HCT116 (cell line): ENCODE measurements around the gene NAT9. TPM values are rescaled to one million over a fixed set of nuclear protein-coding genes. Genes with fewer than 3 reads are reported as not detected.
A peak's percentile ranks its signal among the peaks of the same experiment; 100 is the strongest.

Experiments
- ATAC-seq: fragments of 200-7000 bp; cut with Tn5 transposase; 2 replicates; pipeline ENCODE4 v1.9.1; 2020; ENCODE audit warnings: mild to moderate bottlenecking, moderate library complexity
- BruUV-seq: library from RNA; stranded (reverse); fragments of 400-500 nt; replicated peaks from 2 replicates; lab custom pipeline; 2021; lab: Mats Ljungman, UMichigan
- CTCF ChIA-PET: fragments of 300-600 bp; sonication (Branson Sonifier 250); formaldehyde crosslinking; loops from one replicate; lab custom pipeline; 2021; ENCODE audit warnings: antibody characterized with exemption; lab: Charles Lee
- POLR2A ChIA-PET: fragments of 300-600, 350-600 bp; sonication (Branson Sonifier 250); formaldehyde crosslinking; loops from one replicate; lab custom pipeline; 2021; ENCODE audit warnings: antibody characterized with exemption; lab: Charles Lee
- RAD21 ChIA-PET, 2 experiments: fragments of 300-600 bp; sonication (Branson Sonifier 250); formaldehyde crosslinking; loops; one replicate each; lab custom pipeline; 2023; ENCODE audit warnings: low total read pairs in 2 of 2; ENCODE audit not compliant: uncharacterized antibody in 2 of 2, unreplicated experiment in 2 of 2, low non-redundant PET in 1 of 2; lab: Charles Lee
- DNase-seq: peaks from one replicate; pipeline ENCODE4 v3.0.0-alpha.2; 2010; ENCODE audit warnings: low read depth, low spot score
- H2AFZ ChIP-seq: fragments of 200-600 bp; shearing (Covaris generic), sonication (generic); 2 replicates; pipeline ENCODE4 v1.6.1; 2017; ENCODE audit warnings: low read depth, mixed run types, mixed read lengths, antibody characterized with exemption, low read length; ENCODE audit not compliant: poor library complexity, severe bottlenecking
- H3K27ac ChIP-seq: 2 replicates; pipeline ENCODE4 v1.5.1; 2012; ENCODE audit warnings: low read depth, low read length
- H3K27me3 ChIP-seq: fragments of 200-600 bp; sonication (generic); 2 replicates; pipeline ENCODE4 v1.6.1; 2016; ENCODE audit warnings: mixed run types, low read length, mixed read lengths; ENCODE audit not compliant: insufficient read depth
- H3K36me3 ChIP-seq, 2 experiments: fragments of 200-500 bp in 1 of 2; fragments of 200-600 bp in 1 of 2; sonication (Bioruptor generic) in 1 of 2; sonication (generic) in 1 of 2; 2 replicates each; pipeline versions ENCODE4 v1.5.1 to v1.6.1; 2014 to 2016; ENCODE audit warnings: low read length in 2 of 2, inconsistent platforms in 1 of 2, mixed read lengths in 1 of 2, mixed run types in 1 of 2; ENCODE audit not compliant: insufficient read depth in 2 of 2, control insufficient read depth in 1 of 2
- H3K4me1 ChIP-seq, 2 experiments: fragments of 200-600 bp in 1 of 2; sonication (generic) in 1 of 2; 2 replicates each; pipeline versions ENCODE4 v1.5.1 to v1.6.1; 2012 to 2017; ENCODE audit warnings: low read length in 2 of 2, inconsistent platforms in 1 of 2, mild to moderate bottlenecking in 1 of 2, mixed read lengths in 1 of 2, mixed run types in 1 of 2, moderate library complexity in 1 of 2; ENCODE audit not compliant: insufficient read depth in 2 of 2, control insufficient read depth in 1 of 2
- H3K4me2 ChIP-seq: fragments of 200-600 bp; sonication (generic); 2 replicates; pipeline ENCODE4 v1.6.1; 2017; ENCODE audit warnings: mixed run types, low read length, mixed read lengths
- H3K4me3 ChIP-seq, 2 experiments: fragments of 200-600 bp in 1 of 2; sonication (generic) in 1 of 2; replicated peaks in 1 of 2; 2 replicates each; pipeline ENCODE4 v1.5.1; 2011 to 2016; ENCODE audit warnings: low read length in 2 of 2, control low read depth in 1 of 2, low read depth in 1 of 2, mild to moderate bottlenecking in 1 of 2, mixed read lengths in 1 of 2, mixed run types in 1 of 2
- H3K79me2 ChIP-seq: fragments of 200-600 bp; sonication (generic); 2 replicates; pipeline ENCODE4 v1.6.1; 2017; ENCODE audit warnings: mild to moderate bottlenecking, mixed run types, low read length, moderate library complexity, mixed read lengths; ENCODE audit not compliant: insufficient read depth
- H3K9ac ChIP-seq: fragments of 200-600 bp; sonication (generic); 2 replicates; pipeline ENCODE4 v1.6.1; 2016; ENCODE audit warnings: low read length, mixed read lengths
- H3K9me2 ChIP-seq: fragments of 200-600 bp; sonication (generic), shearing (Covaris generic); 2 replicates; pipeline ENCODE4 v1.6.1; 2017; ENCODE audit warnings: mixed run types, mild to moderate bottlenecking, moderate library complexity; ENCODE audit not compliant: insufficient read depth
- H3K9me3 ChIP-seq, 2 experiments: fragments of 200-500 bp in 1 of 2; fragments of 200-600 bp in 1 of 2; sonication (Bioruptor generic) in 1 of 2; sonication (generic) in 1 of 2; 2 replicates each; pipeline ENCODE4 v1.6.1; 2014 to 2017; ENCODE audit warnings: low read length in 2 of 2, mixed read lengths in 2 of 2, inconsistent platforms in 1 of 2, low read depth in 1 of 2, mild to moderate bottlenecking in 1 of 2, mixed run types in 1 of 2, moderate library complexity in 1 of 2; ENCODE audit not compliant: control insufficient read depth in 1 of 2, insufficient read depth in 1 of 2
- H4K20me1 ChIP-seq: fragments of 200-600 bp; sonication (generic), shearing (Covaris generic); 2 replicates; pipeline ENCODE4 v1.6.1; 2017; ENCODE audit warnings: mixed run types, mild to moderate bottlenecking, moderate library complexity; ENCODE audit not compliant: insufficient read depth
- POLR2A ChIP-seq: IDR thresholded peaks from 2 replicates; pipeline ENCODE4 v1.7.0; 2011; ENCODE audit warnings: borderline replicate concordance; ENCODE audit not compliant: insufficient read depth, insufficient read length; ENCODE audit errors: extremely low read depth
- SIN3A ChIP-seq: IDR thresholded peaks from 2 replicates; pipeline ENCODE4 v1.6.1; 2012; ENCODE audit warnings: low read depth
- SP1 ChIP-seq: IDR thresholded peaks from 2 replicates; pipeline ENCODE4 v1.6.1; 2012; ENCODE audit warnings: low read depth
- SRF ChIP-seq: IDR thresholded peaks from 2 replicates; pipeline ENCODE4 v1.6.1; 2012; ENCODE audit warnings: low read depth
- YY1 ChIP-seq: IDR thresholded peaks from 2 replicates; pipeline ENCODE4 v1.6.1; 2011; ENCODE audit warnings: low read length, low read depth, moderate library complexity, mild to moderate bottlenecking; ENCODE audit not compliant: insufficient replicate concordance; ENCODE audit errors: extremely low read depth
- ZNF274 ChIP-seq: fragments of 200-500 bp; sonication (Bioruptor generic); IDR thresholded peaks from 2 replicates; pipeline ENCODE4 v1.6.1; 2014; ENCODE audit warnings: mild to moderate bottlenecking, low read depth, low read length, inconsistent platforms
- intact Hi-C: fragments of 100-400 bp; cut with micrococcal nuclease; formaldehyde crosslinking; loops from 2 replicates; pipeline ENCODE4 v1.10.0; 2022
- total RNA-seq: library from RNA; stranded (reverse); gene quantifications from one replicate; pipeline ENCODE4 v1.2.1, GENCODE V29; 2021; ENCODE audit not compliant: unreplicated experiment
- TF ChIP-seq, protein P1 (sequence below): IDR thresholded peaks from 2 replicates; pipeline ENCODE4 v1.6.1; 2011; ENCODE audit warnings: mild to moderate bottlenecking, low read length, moderate library complexity; ENCODE audit not compliant: insufficient replicate concordance; ENCODE audit errors: extremely low read depth
- TF ChIP-seq, protein P2 (sequence below), 3 experiments: fragments of 200-600 bp in 1 of 3; sonication (generic) in 1 of 3; IDR thresholded peaks in 2 of 3; conservative IDR thresholded peaks in 1 of 3; 2 replicates each; pipeline ENCODE4 v1.5.1; 2012 to 2017; ENCODE audit warnings: low read depth in 2 of 3, low read length in 2 of 3, antibody characterized with exemption in 1 of 3, borderline replicate concordance in 1 of 3, control low read depth in 1 of 3, mild to moderate bottlenecking in 1 of 3, mixed read lengths in 1 of 3, mixed run types in 1 of 3, moderate library complexity in 1 of 3; ENCODE audit not compliant: insufficient read depth in 1 of 3
- TF ChIP-seq, protein P3 (sequence below): IDR thresholded peaks from 2 replicates; pipeline ENCODE4 v1.6.1; 2012; ENCODE audit warnings: low read depth

The NAT9 gene
- total RNA-seq, 1 experiment from 2014 or later = 88.7 TPM

DNA sequence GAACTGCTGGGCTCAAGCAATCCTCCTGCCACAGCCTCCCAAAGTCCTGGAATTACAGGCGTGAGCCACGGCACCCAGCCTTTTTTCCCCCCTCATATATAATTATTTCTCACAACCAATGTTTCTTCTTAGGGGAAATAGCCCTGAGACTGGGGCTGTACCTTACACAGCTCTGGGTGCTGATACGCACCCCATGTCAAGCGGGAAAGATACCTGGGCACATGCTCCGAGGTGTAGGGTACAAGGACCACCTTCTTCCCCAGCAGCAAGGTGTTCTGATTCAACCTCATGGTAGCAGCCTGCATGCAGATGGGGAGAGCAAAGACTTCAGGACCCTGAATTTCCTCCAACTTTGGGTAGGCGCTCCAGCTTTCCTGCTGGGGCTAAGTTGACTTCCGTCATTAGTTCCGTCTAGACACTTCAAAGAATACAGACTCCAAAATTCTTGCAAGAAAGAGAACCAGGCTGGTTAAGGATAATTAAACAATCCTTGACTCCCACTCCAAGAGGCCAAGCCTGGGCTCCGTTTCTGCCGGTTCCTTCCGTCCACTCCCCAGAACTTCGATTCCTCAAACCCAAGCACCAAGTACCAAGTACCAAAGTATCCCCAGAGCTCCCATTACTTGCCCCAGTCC, 619 bp downstream of the NAT9 start:
- TF ChIP-seq, protein P1, sequence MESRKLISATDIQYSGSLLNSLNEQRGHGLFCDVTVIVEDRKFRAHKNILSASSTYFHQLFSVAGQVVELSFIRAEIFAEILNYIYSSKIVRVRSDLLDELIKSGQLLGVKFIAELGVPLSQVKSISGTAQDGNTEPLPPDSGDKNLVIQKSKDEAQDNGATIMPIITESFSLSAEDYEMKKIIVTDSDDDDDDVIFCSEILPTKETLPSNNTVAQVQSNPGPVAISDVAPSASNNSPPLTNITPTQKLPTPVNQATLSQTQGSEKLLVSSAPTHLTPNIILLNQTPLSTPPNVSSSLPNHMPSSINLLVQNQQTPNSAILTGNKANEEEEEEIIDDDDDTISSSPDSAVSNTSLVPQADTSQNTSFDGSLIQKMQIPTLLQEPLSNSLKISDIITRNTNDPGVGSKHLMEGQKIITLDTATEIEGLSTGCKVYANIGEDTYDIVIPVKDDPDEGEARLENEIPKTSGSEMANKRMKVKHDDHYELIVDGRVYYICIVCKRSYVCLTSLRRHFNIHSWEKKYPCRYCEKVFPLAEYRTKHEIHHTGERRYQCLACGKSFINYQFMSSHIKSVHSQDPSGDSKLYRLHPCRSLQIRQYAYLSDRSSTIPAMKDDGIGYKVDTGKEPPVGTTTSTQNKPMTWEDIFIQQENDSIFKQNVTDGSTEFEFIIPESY = no peak
- TF ChIP-seq ZNF274 = no peak
- TF ChIP-seq SRF = no peak
- TF ChIP-seq, protein P2, sequence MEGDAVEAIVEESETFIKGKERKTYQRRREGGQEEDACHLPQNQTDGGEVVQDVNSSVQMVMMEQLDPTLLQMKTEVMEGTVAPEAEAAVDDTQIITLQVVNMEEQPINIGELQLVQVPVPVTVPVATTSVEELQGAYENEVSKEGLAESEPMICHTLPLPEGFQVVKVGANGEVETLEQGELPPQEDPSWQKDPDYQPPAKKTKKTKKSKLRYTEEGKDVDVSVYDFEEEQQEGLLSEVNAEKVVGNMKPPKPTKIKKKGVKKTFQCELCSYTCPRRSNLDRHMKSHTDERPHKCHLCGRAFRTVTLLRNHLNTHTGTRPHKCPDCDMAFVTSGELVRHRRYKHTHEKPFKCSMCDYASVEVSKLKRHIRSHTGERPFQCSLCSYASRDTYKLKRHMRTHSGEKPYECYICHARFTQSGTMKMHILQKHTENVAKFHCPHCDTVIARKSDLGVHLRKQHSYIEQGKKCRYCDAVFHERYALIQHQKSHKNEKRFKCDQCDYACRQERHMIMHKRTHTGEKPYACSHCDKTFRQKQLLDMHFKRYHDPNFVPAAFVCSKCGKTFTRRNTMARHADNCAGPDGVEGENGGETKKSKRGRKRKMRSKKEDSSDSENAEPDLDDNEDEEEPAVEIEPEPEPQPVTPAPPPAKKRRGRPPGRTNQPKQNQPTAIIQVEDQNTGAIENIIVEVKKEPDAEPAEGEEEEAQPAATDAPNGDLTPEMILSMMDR (IDR thresholded peaks at IDR 0.05 in 2 of 3, conservative IDR thresholded peaks at IDR 0.05 in 1 of 3; ENCODE audit: borderline replicate concordance in 1 of 3, insufficient read depth in 1 of 3, low read depth in 2 of 3, low read length in 2 of 3) = no peak
- no peak for TF ChIP-seq POLR2A
- TF ChIP-seq SIN3A = no peak
- TF ChIP-seq, protein P3, sequence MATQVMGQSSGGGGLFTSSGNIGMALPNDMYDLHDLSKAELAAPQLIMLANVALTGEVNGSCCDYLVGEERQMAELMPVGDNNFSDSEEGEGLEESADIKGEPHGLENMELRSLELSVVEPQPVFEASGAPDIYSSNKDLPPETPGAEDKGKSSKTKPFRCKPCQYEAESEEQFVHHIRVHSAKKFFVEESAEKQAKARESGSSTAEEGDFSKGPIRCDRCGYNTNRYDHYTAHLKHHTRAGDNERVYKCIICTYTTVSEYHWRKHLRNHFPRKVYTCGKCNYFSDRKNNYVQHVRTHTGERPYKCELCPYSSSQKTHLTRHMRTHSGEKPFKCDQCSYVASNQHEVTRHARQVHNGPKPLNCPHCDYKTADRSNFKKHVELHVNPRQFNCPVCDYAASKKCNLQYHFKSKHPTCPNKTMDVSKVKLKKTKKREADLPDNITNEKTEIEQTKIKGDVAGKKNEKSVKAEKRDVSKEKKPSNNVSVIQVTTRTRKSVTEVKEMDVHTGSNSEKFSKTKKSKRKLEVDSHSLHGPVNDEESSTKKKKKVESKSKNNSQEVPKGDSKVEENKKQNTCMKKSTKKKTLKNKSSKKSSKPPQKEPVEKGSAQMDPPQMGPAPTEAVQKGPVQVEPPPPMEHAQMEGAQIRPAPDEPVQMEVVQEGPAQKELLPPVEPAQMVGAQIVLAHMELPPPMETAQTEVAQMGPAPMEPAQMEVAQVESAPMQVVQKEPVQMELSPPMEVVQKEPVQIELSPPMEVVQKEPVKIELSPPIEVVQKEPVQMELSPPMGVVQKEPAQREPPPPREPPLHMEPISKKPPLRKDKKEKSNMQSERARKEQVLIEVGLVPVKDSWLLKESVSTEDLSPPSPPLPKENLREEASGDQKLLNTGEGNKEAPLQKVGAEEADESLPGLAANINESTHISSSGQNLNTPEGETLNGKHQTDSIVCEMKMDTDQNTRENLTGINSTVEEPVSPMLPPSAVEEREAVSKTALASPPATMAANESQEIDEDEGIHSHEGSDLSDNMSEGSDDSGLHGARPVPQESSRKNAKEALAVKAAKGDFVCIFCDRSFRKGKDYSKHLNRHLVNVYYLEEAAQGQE = no peak
- no peak for TF ChIP-seq SP1
- no peak for TF ChIP-seq YY1
- Histone ChIP-seq H3K27me3 (no peaks in the 10 kb centered on the region), H3K4me1 (peaks cover 9 to 16% of the 10 kb centered on the region in 2 experiments), H3K4me2 (peak overlapping the region; percentile 97), H2AFZ (no peak overlapping the region), H3K36me3 (peaks cover 13 to 35% of the 10 kb centered on the region in 2 experiments; a peak in 3 of 4 replicates), H3K79me2 (peaks cover 55% of the 10 kb centered on the region), H3K9me3 (no peaks in the 10 kb centered on the region), H3K9me2 (no peaks in the 10 kb centered on the region), H4K20me1 (no peaks in the 10 kb centered on the region), H3K27ac (peak overlapping the region; percentile 60), H3K4me3 (peak overlapping the region; percentile 75 to 79), H3K9ac (peak overlapping the region; percentile 95)
- RAD21 ChIA-PET = interaction anchor here in 1 of 2 experiments (1.1 kb wide), 1 partner anchor 118 kb away, joined by 4 read pairs; no protein-coding TSS in a partner anchor
- BruUV-seq = TSS peak; percentile 85
- CTCF ChIA-PET = interaction anchor here (1.0 to 3.5 kb wide), 8 partner anchors 16 to 209 kb away, joined by 3 to 23 read pairs (median 8); no protein-coding TSS in a partner anchor
- no peak for DNase-seq
- POLR2A ChIA-PET = interaction anchor here (1.3 to 1.7 kb wide), 4 partner anchors 22 to 97 kb away, joined by 3 to 6 read pairs (median 4); partner anchors contain the start of gene FDXR
- intact Hi-C loops = loop anchor here (5.0 kb wide), 1 partner anchor 97 kb away; the partner anchor contains the start of gene FDXR
- ATAC-seq = no peak
